Nephron progenitor cell (in vitro differentiated cells): Measurements from ENCODE around the gene RGMB.

ENCODE experiments used
- DNase-seq: peaks from one replicate; pipeline ENCODE4 v3.0.0; 2021
- H3K27ac Mint-ChIP-seq: 2 replicates; pipeline ENCODE4 v1.8.0; 2021; ENCODE audit warnings: mild to moderate bottlenecking, moderate library complexity, mixed read lengths
- H3K27me3 Mint-ChIP-seq: 2 replicates; pipeline ENCODE4 v1.8.0; 2021; ENCODE audit warnings: mild to moderate bottlenecking, low read depth, mixed read lengths; ENCODE audit not compliant: poor library complexity
- H3K36me3 Mint-ChIP-seq: 2 replicates; pipeline ENCODE4 v1.8.0; 2021; ENCODE audit warnings: low read depth, mixed read lengths
- H3K4me1 Mint-ChIP-seq: 2 replicates; pipeline ENCODE4 v1.8.0; 2021; ENCODE audit warnings: mixed read lengths
- H3K4me3 Mint-ChIP-seq: 2 replicates; pipeline ENCODE4 v1.8.0; 2021; ENCODE audit warnings: mild to moderate bottlenecking, moderate library complexity, mixed read lengths
- H3K9me3 Mint-ChIP-seq: 2 replicates; pipeline ENCODE4 v1.8.0; 2021; ENCODE audit warnings: mild to moderate bottlenecking, moderate library complexity, mixed read lengths
- CTCF ChIP-seq: fragments of 200-600 bp; sonication (generic); IDR thresholded peaks from 2 replicates; pipeline ENCODE4 v1.5.0; 2021; ENCODE audit warnings: antibody characterized with exemption

The RGMB gene

GRCh38 chr5:98798371-98798770, 24.9 kb downstream of the RGMB start:
- no peak overlapping the region for H3K27ac Mint-ChIP-seq
- peaks cover 17% of the 10 kb centered on the region for H3K36me3 Mint-ChIP-seq
- H3K4me3 Mint-ChIP-seq, result no peak overlapping the region
- peaks cover 31% of the 10 kb centered on the region for H3K4me1 Mint-ChIP-seq
- DNase-seq, result no peak
- no peak for TF ChIP-seq CTCF
- peaks cover 3% of the 10 kb centered on the region for H3K9me3 Mint-ChIP-seq
- peaks cover 7% of the 10 kb centered on the region for H3K27me3 Mint-ChIP-seq

- Mint-ChIP-seq H3K9me3 (peaks cover 3% of the 10 kb centered on the region), H3K27me3 (peaks cover 7% of the 10 kb centered on the region), H3K4me3 (no peak overlapping the region), H3K4me1 (peaks cover 31% of the 10 kb centered on the region), H3K36me3 (peaks cover 14% of the 10 kb centered on the region), H3K27ac (no peak overlapping the region)
- DNase-seq, result no peak
- no peak for TF ChIP-seq CTCF
These were observed 25.4 kb downstream of the RGMB start for GRCh38 chr5:98798847-98799246.

- no peak overlapping the region for H3K27ac Mint-ChIP-seq
- H3K4me1 Mint-ChIP-seq, result no peaks in the 10 kb centered on the region
- peaks cover 26% of the 10 kb centered on the region for H3K36me3 Mint-ChIP-seq
- TF ChIP-seq CTCF, result no peak
- peaks cover 7% of the 10 kb centered on the region for H3K27me3 Mint-ChIP-seq
- H3K4me3 Mint-ChIP-seq, result no peak overlapping the region
- peaks cover 42% of the 10 kb centered on the region for H3K9me3 Mint-ChIP-seq
- DNase-seq, result no peak
These were observed 30.6 kb downstream of the RGMB start for GRCh38 chr5:98804066-98804465.

GRCh38 chr5:98805070-98805469, 31.6 kb downstream of the RGMB start:
- TF ChIP-seq CTCF, result no peak
- H3K4me1 Mint-ChIP-seq, result no peaks in the 10 kb centered on the region
- no peak overlapping the region for H3K27ac Mint-ChIP-seq
- peaks cover 26% of the 10 kb centered on the region for H3K36me3 Mint-ChIP-seq
- peaks cover 5% of the 10 kb centered on the region for H3K27me3 Mint-ChIP-seq
- H3K9me3 Mint-ChIP-seq, result peaks cover 43% of the 10 kb centered on the region
- DNase-seq, result no peak
- no peak overlapping the region for H3K4me3 Mint-ChIP-seq

GRCh38 chr5:98807806-98808205, 34.3 kb downstream of the RGMB start:
- no peak overlapping the region for H3K4me3 Mint-ChIP-seq
- DNase-seq, result no peak
- H3K27ac Mint-ChIP-seq, result no peak overlapping the region
- peaks cover 43% of the 10 kb centered on the region for H3K9me3 Mint-ChIP-seq
- TF ChIP-seq CTCF, result no peak
- H3K4me1 Mint-ChIP-seq, result no peaks in the 10 kb centered on the region
- H3K36me3 Mint-ChIP-seq, result peaks cover 26% of the 10 kb centered on the region
- no peaks in the 10 kb centered on the region for H3K27me3 Mint-ChIP-seq

GRCh38 chr5:98810206-98810605, 36.7 kb downstream of the RGMB start:
- H3K4me3 Mint-ChIP-seq, result no peak overlapping the region
- H3K27ac Mint-ChIP-seq, result no peak overlapping the region
- TF ChIP-seq CTCF, result no peak
- no peaks in the 10 kb centered on the region for H3K4me1 Mint-ChIP-seq
- peaks cover 24% of the 10 kb centered on the region for H3K36me3 Mint-ChIP-seq
- H3K9me3 Mint-ChIP-seq, result peaks cover 40% of the 10 kb centered on the region
- no peak for DNase-seq
- H3K27me3 Mint-ChIP-seq, result no peaks in the 10 kb centered on the region
